Measurements from ENCODE around the gene GLRX5. TPM values are rescaled to one million over a fixed set of nuclear protein-coding genes. Genes with fewer than 3 reads are reported as not detected.

Gene GLRX5
- total and polyA plus RNA-seq, 7 donors: 30.5 to 97.1 (median 55.1) TPM

DNA sequence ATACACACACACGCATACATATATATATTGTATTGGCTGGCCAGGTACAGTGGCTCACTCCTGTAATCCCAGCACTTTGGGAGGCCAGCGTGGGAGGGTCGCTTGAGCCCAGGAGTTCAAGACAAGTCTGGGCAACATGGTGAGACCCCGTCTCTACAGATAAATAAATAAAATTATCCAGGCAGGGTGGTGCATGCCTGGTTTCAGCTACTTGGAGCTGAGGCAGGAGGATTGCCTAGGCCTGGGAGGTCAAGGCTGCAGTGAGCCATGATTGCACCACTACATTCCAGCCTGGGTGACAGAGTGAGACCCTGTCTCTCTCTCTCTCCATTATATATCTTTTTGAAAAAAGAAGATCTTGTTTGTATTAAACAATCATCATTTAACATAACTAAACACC lies 13.8 kb upstream of the GLRX5 start:
- Histone ChIP-seq H3K4me3 (no peak overlapping the region), H3K9me3 (no peaks in the 10 kb centered on the region), H3K4me1 (peaks cover 0 to 37% (median 30%) of the 10 kb centered on the region in 4 donors), H3K36me3 (no peaks in the 10 kb centered on the region), H3K27ac (no peak overlapping the region), H3K27me3 (peaks cover 0 to 10% (median 7%) of the 10 kb centered on the region in 3 donors)
- DNase-seq: no peak
- WGBS, 2 donors: 88 to 92% methylated on average over 4 of the region's 4 CpGs
- intact Hi-C loops (cut with DNase I): loop anchor here (10.0 kb wide), 1 partner anchor 206 kb away; the partner anchor contains the start of gene CLMN
- no peak for TF ChIP-seq POLR2AphosphoS5 (IDR thresholded peaks at IDR 0.05)
- no peak for TF ChIP-seq EP300 (IDR thresholded peaks at IDR 0.05)
- TF ChIP-seq, protein P1, sequence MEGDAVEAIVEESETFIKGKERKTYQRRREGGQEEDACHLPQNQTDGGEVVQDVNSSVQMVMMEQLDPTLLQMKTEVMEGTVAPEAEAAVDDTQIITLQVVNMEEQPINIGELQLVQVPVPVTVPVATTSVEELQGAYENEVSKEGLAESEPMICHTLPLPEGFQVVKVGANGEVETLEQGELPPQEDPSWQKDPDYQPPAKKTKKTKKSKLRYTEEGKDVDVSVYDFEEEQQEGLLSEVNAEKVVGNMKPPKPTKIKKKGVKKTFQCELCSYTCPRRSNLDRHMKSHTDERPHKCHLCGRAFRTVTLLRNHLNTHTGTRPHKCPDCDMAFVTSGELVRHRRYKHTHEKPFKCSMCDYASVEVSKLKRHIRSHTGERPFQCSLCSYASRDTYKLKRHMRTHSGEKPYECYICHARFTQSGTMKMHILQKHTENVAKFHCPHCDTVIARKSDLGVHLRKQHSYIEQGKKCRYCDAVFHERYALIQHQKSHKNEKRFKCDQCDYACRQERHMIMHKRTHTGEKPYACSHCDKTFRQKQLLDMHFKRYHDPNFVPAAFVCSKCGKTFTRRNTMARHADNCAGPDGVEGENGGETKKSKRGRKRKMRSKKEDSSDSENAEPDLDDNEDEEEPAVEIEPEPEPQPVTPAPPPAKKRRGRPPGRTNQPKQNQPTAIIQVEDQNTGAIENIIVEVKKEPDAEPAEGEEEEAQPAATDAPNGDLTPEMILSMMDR (IDR thresholded peaks at IDR 0.05): no peak
- TF ChIP-seq POLR2A (IDR thresholded peaks at IDR 0.05): no peak

DNA sequence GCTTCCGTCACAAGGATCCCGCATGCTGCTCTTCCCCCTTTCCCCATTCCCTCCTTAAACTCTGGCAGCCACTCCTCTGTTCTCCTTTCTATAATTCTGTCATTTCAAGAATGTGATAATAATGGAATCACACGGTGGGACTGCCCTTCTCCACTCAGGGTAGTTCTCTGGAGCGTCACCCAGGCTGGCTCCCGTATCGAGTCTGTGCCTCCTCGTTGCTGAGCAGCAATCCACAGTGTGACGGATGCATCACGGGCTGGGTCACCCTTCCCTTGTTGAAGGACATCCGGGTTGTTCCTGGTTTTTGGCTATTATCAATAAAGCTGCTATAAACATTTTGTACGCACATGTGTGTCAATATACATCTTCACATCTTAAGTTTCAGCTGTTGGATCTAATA lies 12.7 kb upstream of the GLRX5 start:
- Histone ChIP-seq H3K36me3 (no peaks in the 10 kb centered on the region), H3K4me3 (no peak overlapping the region), H3K9me3 (no peaks in the 10 kb centered on the region), H3K27ac (no peak overlapping the region), H3K4me1 (peaks cover 0 to 33% (median 28%) of the 10 kb centered on the region in 4 donors), H3K27me3 (no peaks in the 10 kb centered on the region)
- TF ChIP-seq, protein P1 (IDR thresholded peaks at IDR 0.05): no peak
- TF ChIP-seq POLR2AphosphoS5 (IDR thresholded peaks at IDR 0.05): no peak
- TF ChIP-seq EP300 (IDR thresholded peaks at IDR 0.05): no peak
- intact Hi-C loops (cut with DNase I): loop anchor here (10.0 kb wide), 1 partner anchor 207 kb away; the partner anchor contains the start of gene CLMN
- 93 to 95% methylated on average over 11 of the region's 11 CpGs for WGBS, 2 donors
- DNase-seq: no peak

DNA sequence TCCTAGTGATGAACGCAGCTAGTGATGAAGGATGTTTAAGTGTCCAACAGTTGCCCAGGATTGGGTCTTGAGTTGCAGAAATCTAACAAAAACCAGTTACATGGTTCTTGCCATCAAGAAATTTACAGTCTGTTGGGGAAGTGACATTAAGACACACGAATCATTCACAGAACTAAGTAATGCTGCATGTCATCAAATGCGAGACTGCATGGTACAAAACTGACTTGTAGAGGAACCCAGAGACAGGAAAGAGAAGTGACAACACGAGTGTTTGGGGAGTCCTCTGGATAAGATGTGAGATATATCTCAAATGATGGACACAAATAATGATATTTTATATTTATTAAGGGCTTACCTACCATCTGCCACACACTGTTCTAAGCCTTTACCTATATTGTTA lies 12.3 kb upstream of the GLRX5 start:
- H3K27ac ChIP-seq: no peak overlapping the region
- no peak for DNase-seq
- H3K4me3 ChIP-seq: no peak overlapping the region
- WGBS, 2 donors: 76 to 86% methylated on average over 4 of the region's 4 CpGs
- no peaks in the 10 kb centered on the region for H3K9me3 ChIP-seq
- H3K4me1 ChIP-seq: peaks cover 0 to 33% (median 26%) of the 10 kb centered on the region in 4 donors
- intact Hi-C loops (cut with DNase I): loop anchor here (10.0 kb wide), 1 partner anchor 208 kb away; the partner anchor contains the start of gene CLMN
- no peak for TF ChIP-seq POLR2A (IDR thresholded peaks at IDR 0.05)
- no peak for TF ChIP-seq EP300 (IDR thresholded peaks at IDR 0.05)
- TF ChIP-seq, protein P1 (IDR thresholded peaks at IDR 0.05): no peak
- no peak for TF ChIP-seq POLR2AphosphoS5 (IDR thresholded peaks at IDR 0.05)
- H3K27me3 ChIP-seq: no peaks in the 10 kb centered on the region
- H3K36me3 ChIP-seq: no peaks in the 10 kb centered on the region

DNA sequence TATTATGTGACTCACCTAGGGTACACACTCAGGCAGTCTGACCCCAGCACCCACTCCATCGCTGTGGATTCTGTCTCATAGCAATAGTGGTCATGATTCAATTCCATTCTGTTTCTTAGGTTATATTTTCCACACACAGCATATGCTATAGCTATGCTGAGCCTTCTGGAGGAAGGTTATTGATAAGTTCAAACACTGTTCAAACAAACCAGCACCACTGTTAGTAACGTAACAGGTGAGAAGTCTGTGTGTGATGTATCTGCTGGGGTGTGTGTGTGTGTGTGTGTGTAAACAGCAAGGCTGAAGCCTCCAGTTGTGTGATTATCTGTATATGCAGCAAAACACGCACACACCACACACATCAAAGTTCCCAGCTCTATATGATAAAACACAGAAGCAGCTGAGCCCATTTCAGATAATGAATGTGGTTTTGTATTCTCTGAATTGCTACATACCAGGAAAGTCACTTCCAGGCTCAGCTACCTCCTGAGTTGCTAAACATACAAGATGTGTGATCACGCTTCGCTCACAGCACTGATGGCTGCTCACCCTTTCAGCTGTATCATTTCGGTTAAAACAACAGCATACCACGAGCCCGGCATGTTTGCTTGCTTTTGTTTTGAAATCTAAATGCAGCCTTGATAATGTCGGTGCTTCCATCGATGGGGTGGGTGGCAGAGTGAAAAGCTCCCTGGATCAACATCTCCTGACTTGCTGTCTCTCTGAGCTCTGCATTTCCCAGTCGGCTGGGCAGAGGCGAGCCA lies 11.6 kb upstream of the GLRX5 start:
- TF ChIP-seq EP300 (IDR thresholded peaks at IDR 0.05) (no peak), POLR2A (IDR thresholded peaks at IDR 0.05) (no peak), POLR2AphosphoS5 (IDR thresholded peaks at IDR 0.05) (no peak)
- TF ChIP-seq, protein P1 (IDR thresholded peaks at IDR 0.05): no peak
- H3K27me3 ChIP-seq: no peaks in the 10 kb centered on the region
- WGBS, 2 donors: 34 to 52% methylated on average over 12 of the region's 12 CpGs
- no peak overlapping the region for H3K27ac ChIP-seq
- intact Hi-C loops (cut with DNase I): loop anchor here (10.0 kb wide), 1 partner anchor 208 kb away; the partner anchor contains the start of gene CLMN
- H3K36me3 ChIP-seq: no peaks in the 10 kb centered on the region
- H3K9me3 ChIP-seq: no peaks in the 10 kb centered on the region
- H3K4me1 ChIP-seq: peaks cover 0 to 29% (median 23%) of the 10 kb centered on the region in 4 donors
- H3K4me3 ChIP-seq: no peak overlapping the region
- DNase-seq: no peak
